H9 (cell line): Measurements from ENCODE around the gene ADAMTS13. TPM values are rescaled to one million over a fixed set of nuclear protein-coding genes. Genes with fewer than 3 reads are reported as not detected.

Experiments
- DNase-seq: peaks from one replicate; pipeline ENCODE4 v3.0.0-alpha.2; 2017
- H2AFZ ChIP-seq: one replicate; pipeline ENCODE4 v1.6.1; 2013; ENCODE audit warnings: mild to moderate bottlenecking, low read length, control low read depth, moderate library complexity
- H2AK5ac ChIP-seq: 2 replicates; pipeline ENCODE4 v1.6.1; 2013; ENCODE audit warnings: low read length, control low read depth, mixed read lengths; ENCODE audit not compliant: insufficient read length
- H2BK120ac ChIP-seq: one replicate; pipeline ENCODE4 v1.6.1; 2013; ENCODE audit warnings: low read depth, mild to moderate bottlenecking, low read length, control low read depth, inconsistent platforms; ENCODE audit not compliant: poor library complexity, severe bottlenecking
- H2BK12ac ChIP-seq: 2 replicates; pipeline ENCODE4 v1.6.1; 2013; ENCODE audit warnings: low read length, control low read depth, mixed read lengths, low read depth; ENCODE audit not compliant: insufficient read length
- H2BK15ac ChIP-seq: 2 replicates; pipeline ENCODE4 v1.6.1; 2013; ENCODE audit warnings: low read depth, low read length, control low read depth
- H2BK20ac ChIP-seq: one replicate; pipeline ENCODE4 v1.6.1; 2013; ENCODE audit warnings: low read depth, mild to moderate bottlenecking, low read length, control low read depth, inconsistent platforms; ENCODE audit not compliant: poor library complexity, severe bottlenecking
- H2BK5ac ChIP-seq: 2 replicates; pipeline ENCODE4 v1.6.1; 2013; ENCODE audit warnings: low read length, control low read depth, mixed read lengths; ENCODE audit not compliant: insufficient read length
- H3K14ac ChIP-seq: 2 replicates; pipeline ENCODE4 v1.6.1; 2013; ENCODE audit warnings: low read length, control low read depth; ENCODE audit not compliant: insufficient read depth
- H3K18ac ChIP-seq: 2 replicates; pipeline ENCODE4 v1.6.1; 2013; ENCODE audit warnings: low read depth, mild to moderate bottlenecking, mixed read lengths, low read length, control low read depth; ENCODE audit not compliant: insufficient read length
- H3K23ac ChIP-seq: 2 replicates; pipeline ENCODE4 v1.6.1; 2013; ENCODE audit warnings: low read length, control low read depth, mixed read lengths, low read depth; ENCODE audit not compliant: insufficient read length
- H3K23me2 ChIP-seq: 2 replicates; pipeline ENCODE4 v1.6.1; 2013; ENCODE audit warnings: low read depth, mild to moderate bottlenecking, mixed read lengths, low read length, control low read depth; ENCODE audit not compliant: insufficient read length, poor library complexity, severe bottlenecking
- H3K27ac ChIP-seq: 2 replicates; pipeline ENCODE4 v1.5.1; 2013; ENCODE audit warnings: low read length, control low read depth, mixed read lengths, low read depth; ENCODE audit not compliant: insufficient read length
- H3K27me3 ChIP-seq: 2 replicates; pipeline ENCODE4 v1.6.1; 2013; ENCODE audit warnings: low read length, control low read depth, inconsistent platforms; ENCODE audit not compliant: insufficient read depth
- H3K4ac ChIP-seq: 2 replicates; pipeline ENCODE4 v1.6.1; 2013; ENCODE audit warnings: low read depth, mild to moderate bottlenecking, control low read depth, inconsistent platforms, low read length, moderate library complexity
- H3K4me1 ChIP-seq: 2 replicates; pipeline ENCODE4 v1.6.1; 2013; ENCODE audit warnings: low read length, control low read depth, inconsistent platforms; ENCODE audit not compliant: insufficient read depth
- H3K4me2 ChIP-seq: 2 replicates; pipeline ENCODE4 v1.6.1; 2013; ENCODE audit warnings: low read length, control low read depth, mixed read lengths; ENCODE audit not compliant: insufficient read length, insufficient read depth
- H3K56ac ChIP-seq: 2 replicates; pipeline ENCODE4 v1.6.1; 2013; ENCODE audit warnings: low read depth, mild to moderate bottlenecking, mixed read lengths, low read length, control low read depth; ENCODE audit not compliant: insufficient read length
- H3K79me1 ChIP-seq: 2 replicates; pipeline ENCODE4 v1.6.1; 2013; ENCODE audit warnings: low read depth, mild to moderate bottlenecking, moderate library complexity, low read length, control low read depth, inconsistent platforms; ENCODE audit not compliant: insufficient read depth, poor library complexity, severe bottlenecking
- H3K79me2 ChIP-seq: 2 replicates; pipeline ENCODE4 v1.6.1; 2013; ENCODE audit warnings: low read length, control low read depth, inconsistent platforms; ENCODE audit not compliant: insufficient read depth
- H3K9ac ChIP-seq: 2 replicates; pipeline ENCODE4 v1.6.1; 2013; ENCODE audit warnings: low read length, control low read depth, mixed read lengths; ENCODE audit not compliant: insufficient read length; ENCODE audit errors: extremely low read depth
- H3K9me3 ChIP-seq: one replicate; pipeline ENCODE4 v1.6.1; 2013; ENCODE audit warnings: low read depth, low read length, inconsistent platforms; ENCODE audit not compliant: control insufficient read depth
- H3T11ph ChIP-seq: one replicate; pipeline ENCODE4 v1.6.1; 2013; ENCODE audit warnings: mild to moderate bottlenecking, low read length, control low read depth, inconsistent platforms
- H4K20me1 ChIP-seq: one replicate; pipeline ENCODE4 v1.6.1; 2013; ENCODE audit not compliant: control insufficient read depth, insufficient read length, insufficient read depth
- H4K5ac ChIP-seq: 2 replicates; pipeline ENCODE4 v1.6.1; 2013; ENCODE audit warnings: low read depth, mild to moderate bottlenecking, mixed read lengths, low read length, control low read depth; ENCODE audit not compliant: insufficient read length
- H4K8ac ChIP-seq: replicated peaks from 2 replicates; pipeline ENCODE4 v1.6.1; 2013; ENCODE audit warnings: low read length, control low read depth, mixed read lengths, low read depth; ENCODE audit not compliant: insufficient read length
- H4K91ac ChIP-seq: 2 replicates; pipeline ENCODE4 v1.6.1; 2013; ENCODE audit warnings: low read depth, mild to moderate bottlenecking, moderate library complexity, mixed read lengths, low read length, control low read depth; ENCODE audit not compliant: insufficient read length
- H3K27ac Mint-ChIP-seq, 3 experiments: 2 replicates in 2 of 3; 3 replicates in 1 of 3; pipeline ENCODE4 v1.8.0; 2020 to 2021; ENCODE audit warnings: mixed read lengths in 3 of 3, mild to moderate bottlenecking in 1 of 3, moderate library complexity in 1 of 3
- H3K27me3 Mint-ChIP-seq: 2 replicates; pipeline ENCODE4 v1.8.0; 2021; ENCODE audit warnings: low read depth, mild to moderate bottlenecking, moderate library complexity, mixed read lengths
- H3K36me3 Mint-ChIP-seq, 3 experiments: 2 replicates in 2 of 3; 3 replicates in 1 of 3; pipeline ENCODE4 v1.8.0; 2020 to 2021; ENCODE audit warnings: low read depth in 3 of 3, mixed read lengths in 3 of 3; ENCODE audit not compliant: insufficient read depth in 1 of 3
- H3K4me1 Mint-ChIP-seq, 2 experiments: 2 replicates each; pipeline ENCODE4 v1.8.0; 2020; ENCODE audit warnings: mixed read lengths in 2 of 2
- H3K4me3 Mint-ChIP-seq, 2 experiments: 2 replicates in 1 of 2; 3 replicates in 1 of 2; pipeline ENCODE4 v1.8.0; 2020 to 2021; ENCODE audit warnings: mild to moderate bottlenecking in 2 of 2, mixed read lengths in 2 of 2, moderate library complexity in 1 of 2
- H3K9me3 Mint-ChIP-seq, 2 experiments: 2 replicates in 1 of 2; 3 replicates in 1 of 2; pipeline ENCODE4 v1.8.0; 2020; ENCODE audit warnings: mild to moderate bottlenecking in 2 of 2, mixed read lengths in 2 of 2, moderate library complexity in 1 of 2
- WGBS: extraction: QIAGEN DNeasy Blood & Tissue Kit; methylation state at CpG from one replicate; pipeline ENCODE4 v1.1.7; 2013; ENCODE audit warnings: missing lambda C conversion rate, low lambda C conversion rate, mixed read lengths; ENCODE audit not compliant: insufficient read length; ENCODE audit errors: extremely low coverage; 5-methylcytosine and 5-hydroxymethylcytosine counted together
- total RNA-seq: library from RNA; stranded (reverse); gene quantifications from 2 replicates; pipeline ENCODE4 v1.2.1, GENCODE V29; 2021
- TF ChIP-seq, protein P1 (sequence below): fragments of 200-600 bp; sonication (generic); conservative IDR thresholded peaks from 3 replicates; pipeline ENCODE4 v1.8.0; 2021; ENCODE audit warnings: antibody characterized with exemption, mild to moderate bottlenecking

Gene ADAMTS13
- total RNA-seq, 1 experiment from 2014 or later = 8.8 TPM

DNA sequence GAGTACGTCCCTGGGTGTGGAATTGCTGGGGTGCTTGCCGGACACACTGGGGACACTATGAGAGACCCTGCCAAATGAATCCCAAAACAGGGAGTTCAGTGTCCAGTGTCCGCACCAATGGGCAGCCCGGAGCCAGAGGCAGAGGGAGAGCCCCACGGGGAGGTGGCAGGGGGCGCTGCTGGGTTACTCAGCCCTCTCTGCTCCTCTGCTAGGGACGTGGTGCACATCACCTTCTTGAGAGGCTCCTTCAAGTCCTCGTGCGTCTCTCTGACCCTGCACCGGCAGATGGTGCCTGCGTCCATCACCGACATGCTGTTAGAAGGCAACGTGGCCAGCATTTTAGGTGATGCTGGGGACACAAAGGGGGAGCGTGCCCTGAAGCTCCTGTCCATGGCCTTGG lies 25.2 kb upstream of the ADAMTS13 start:
- no peaks in the 10 kb centered on the region for H3K79me1 ChIP-seq
- no peak overlapping the region for H4K91ac ChIP-seq
- H3K9me3 ChIP-seq = no peaks in the 10 kb centered on the region
- no peak overlapping the region for H3K9ac ChIP-seq
- DNase-seq = peak; percentile 86
- Mint-ChIP-seq H3K9me3 (peaks cover 0 to 4% of the 10 kb centered on the region in 2 experiments; a peak in 1 of 5 replicates), H3K27me3 (peaks cover 24% of the 10 kb centered on the region), H3K27ac (no peak overlapping the region; a peak in 1 of 7 replicates), H3K4me1 (peaks cover 0 to 3% of the 10 kb centered on the region in 2 experiments; a peak in 1 of 4 replicates), H3K4me3 (no peak overlapping the region), H3K36me3 (no peaks in the 10 kb centered on the region; a peak in 1 of 7 replicates)
- no peaks in the 10 kb centered on the region for H3K23me2 ChIP-seq
- no peak overlapping the region for H3K14ac ChIP-seq
- H2BK120ac ChIP-seq = no peak overlapping the region
- H4K20me1 ChIP-seq = no peaks in the 10 kb centered on the region
- no peak overlapping the region for H3T11ph ChIP-seq
- no peak overlapping the region for H2AFZ ChIP-seq
- no peak overlapping the region for H2BK5ac ChIP-seq
- no peaks in the 10 kb centered on the region for H3K4me1 ChIP-seq
- H3K4ac ChIP-seq = no peak overlapping the region
- H3K56ac ChIP-seq = no peak overlapping the region
- H2BK20ac ChIP-seq = no peak overlapping the region
- no peak overlapping the region for H2BK15ac ChIP-seq
- H3K18ac ChIP-seq = no peak overlapping the region
- H4K8ac ChIP-seq = no peak overlapping the region
- no peak overlapping the region for H4K5ac ChIP-seq
- no peak overlapping the region for H3K4me2 ChIP-seq
- no peak overlapping the region for H2AK5ac ChIP-seq
- H3K27me3 ChIP-seq = no peaks in the 10 kb centered on the region
- H3K23ac ChIP-seq = no peak overlapping the region
- H3K79me2 ChIP-seq = no peaks in the 10 kb centered on the region
- TF ChIP-seq, protein P1, sequence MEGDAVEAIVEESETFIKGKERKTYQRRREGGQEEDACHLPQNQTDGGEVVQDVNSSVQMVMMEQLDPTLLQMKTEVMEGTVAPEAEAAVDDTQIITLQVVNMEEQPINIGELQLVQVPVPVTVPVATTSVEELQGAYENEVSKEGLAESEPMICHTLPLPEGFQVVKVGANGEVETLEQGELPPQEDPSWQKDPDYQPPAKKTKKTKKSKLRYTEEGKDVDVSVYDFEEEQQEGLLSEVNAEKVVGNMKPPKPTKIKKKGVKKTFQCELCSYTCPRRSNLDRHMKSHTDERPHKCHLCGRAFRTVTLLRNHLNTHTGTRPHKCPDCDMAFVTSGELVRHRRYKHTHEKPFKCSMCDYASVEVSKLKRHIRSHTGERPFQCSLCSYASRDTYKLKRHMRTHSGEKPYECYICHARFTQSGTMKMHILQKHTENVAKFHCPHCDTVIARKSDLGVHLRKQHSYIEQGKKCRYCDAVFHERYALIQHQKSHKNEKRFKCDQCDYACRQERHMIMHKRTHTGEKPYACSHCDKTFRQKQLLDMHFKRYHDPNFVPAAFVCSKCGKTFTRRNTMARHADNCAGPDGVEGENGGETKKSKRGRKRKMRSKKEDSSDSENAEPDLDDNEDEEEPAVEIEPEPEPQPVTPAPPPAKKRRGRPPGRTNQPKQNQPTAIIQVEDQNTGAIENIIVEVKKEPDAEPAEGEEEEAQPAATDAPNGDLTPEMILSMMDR = peak; percentile 74
- no peak overlapping the region for H2BK12ac ChIP-seq
- H3K27ac ChIP-seq = no peak overlapping the region
- no CpG with 5 or more reads among the region's 14 CpGs for WGBS
